ENCODE results near the gene C3orf49. TPM values are rescaled to one million over a fixed set of nuclear protein-coding genes. Genes with fewer than 3 reads are reported as not detected.

C3orf49 gene
- polyA plus RNA-seq, 1 of the 3 experiments (the other 2 are of a cell fraction): not detected

DNA sequence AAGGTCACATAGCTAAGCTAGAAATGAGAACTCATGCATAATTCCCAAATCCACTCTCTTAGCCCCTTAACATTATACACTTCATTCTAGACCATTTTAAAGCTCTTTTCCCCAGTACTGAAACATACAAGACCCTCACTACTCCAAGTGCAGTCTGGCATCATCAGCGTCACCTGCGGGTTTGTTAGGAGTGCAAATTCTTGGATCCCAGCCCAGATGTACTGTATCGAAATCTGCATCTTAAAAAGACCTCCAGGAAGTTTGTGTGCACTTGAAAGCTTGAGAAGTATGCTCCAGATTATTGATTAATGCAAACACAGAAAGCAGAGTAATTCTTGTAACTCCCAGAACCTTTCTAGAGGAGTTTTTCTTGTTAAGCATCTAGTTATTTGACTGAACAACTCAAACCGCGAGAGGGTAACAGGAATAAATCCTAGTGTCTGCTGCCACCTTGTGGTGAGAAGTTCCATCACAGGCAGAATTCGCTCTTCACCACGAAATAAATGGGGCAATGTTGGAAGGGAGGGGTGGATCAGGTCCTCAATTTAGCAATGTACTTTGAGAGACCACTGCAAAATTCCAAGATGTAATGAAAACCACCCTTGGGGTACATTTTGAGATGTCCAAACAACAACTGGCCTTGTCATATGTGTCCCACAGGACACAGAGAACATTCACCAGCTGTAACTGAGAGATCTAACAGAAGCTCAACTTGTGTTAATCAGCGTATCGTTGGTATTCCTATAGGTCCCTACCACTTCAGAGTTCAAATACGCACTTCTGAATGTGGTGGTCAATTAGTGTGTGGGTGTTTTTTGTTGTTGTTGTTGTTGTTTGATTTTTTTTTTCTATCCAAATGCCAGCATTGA is 583 bp upstream of the C3orf49 start:
- Histone ChIP-seq H4K20me1 (ENCODE audit: insufficient read depth) (no peaks in the 10 kb centered on the region), H3K9ac (no peak overlapping the region), H3K4me2 (no peak overlapping the region), H2AFZ (ENCODE audit: low read depth) (no peak overlapping the region), H3K9me2 (no peaks in the 10 kb centered on the region), H3K36me3 (replicated peaks in 1 of 2; ENCODE audit: control insufficient read depth in 1 of 2, insufficient read depth in 2 of 2, low read length in 1 of 2) (no peaks in the 10 kb centered on the region), H3F3A (replicated peaks; ENCODE audit: insufficient read depth) (peaks cover 5% of the 10 kb centered on the region), H3K4me1 (ENCODE audit: control insufficient read depth in 1 of 2, insufficient read depth in 2 of 2, low read depth in 1 of 2, low read length in 1 of 2) (peaks cover 0 to 3% of the 10 kb centered on the region in 2 experiments; a peak in 2 of 4 replicates), H3K79me2 (ENCODE audit: insufficient read depth) (no peaks in the 10 kb centered on the region), H3K27ac (ENCODE audit: low read depth in 2 of 2, low read length in 1 of 2) (no peak overlapping the region), H3K4me3 (ENCODE audit: low read depth in 2 of 2, low read length in 1 of 2) (no peak overlapping the region; a peak in 1 of 4 replicates), H3K9me3 (no peaks in the 10 kb centered on the region), H3K27me3 (ENCODE audit: insufficient read depth) (no peaks in the 10 kb centered on the region)
- DNase-seq: peak; percentile 56
- CTCF ChIA-PET: interaction anchor here (0.6 to 17.2 kb wide), 60 partner anchors 11 to 1182 kb away, joined by 3 to 444 read pairs (median 4); partner anchors contain the start of genes ATXN7, SNTN and THOC7
- POLR2A ChIA-PET: interaction anchor here (0.6 to 1.0 kb wide), 3 partner anchors 338 to 475 kb away, joined by 3 read pairs; no protein-coding TSS in a partner anchor
- TF ChIP-seq FOXM1 (IDR thresholded peaks at IDR 0.05; ENCODE audit: low read depth) (no peak), SMC3 (IDR thresholded peaks at IDR 0.05; ENCODE audit: low read depth, low read length) (peak; percentile 87), NRF1 (IDR thresholded peaks at IDR 0.05; ENCODE audit: low read depth, low read length) (0 out of 2 replicates have a peak, but pooled peaks have one; percentile 14), JUND (IDR thresholded peaks at IDR 0.05) (no peak), RAD21 (IDR thresholded peaks at IDR 0.05; ENCODE audit: low read length) (peak; percentile 92), RCOR1 (IDR thresholded peaks at IDR 0.05; ENCODE audit: low read length) (no peak), NFIC (IDR thresholded peaks at IDR 0.05; ENCODE audit: borderline replicate concordance) (peak; percentile 32; the same call in 1 of the 2 replicates), TAF1 (IDR thresholded peaks at IDR 0.05; ENCODE audit: borderline replicate concordance, low read depth, low read length) (no peak), GATA2 (CRISPR knock-in tag; IDR thresholded peaks at IDR 0.05) (no peak), EP300 (IDR thresholded peaks at IDR 0.05; ENCODE audit: borderline replicate concordance in 1 of 2, low read depth in 1 of 2, low read length in 1 of 2) (no peak), RFX5 (IDR thresholded peaks at IDR 0.05; ENCODE audit: low read length) (0 out of 2 replicates have a peak, but pooled peaks have one; percentile 22), POLR2AphosphoS5 (IDR thresholded peaks at IDR 0.05; ENCODE audit: low read depth, low read length) (no peak)
- TF ChIP-seq, protein P1, sequence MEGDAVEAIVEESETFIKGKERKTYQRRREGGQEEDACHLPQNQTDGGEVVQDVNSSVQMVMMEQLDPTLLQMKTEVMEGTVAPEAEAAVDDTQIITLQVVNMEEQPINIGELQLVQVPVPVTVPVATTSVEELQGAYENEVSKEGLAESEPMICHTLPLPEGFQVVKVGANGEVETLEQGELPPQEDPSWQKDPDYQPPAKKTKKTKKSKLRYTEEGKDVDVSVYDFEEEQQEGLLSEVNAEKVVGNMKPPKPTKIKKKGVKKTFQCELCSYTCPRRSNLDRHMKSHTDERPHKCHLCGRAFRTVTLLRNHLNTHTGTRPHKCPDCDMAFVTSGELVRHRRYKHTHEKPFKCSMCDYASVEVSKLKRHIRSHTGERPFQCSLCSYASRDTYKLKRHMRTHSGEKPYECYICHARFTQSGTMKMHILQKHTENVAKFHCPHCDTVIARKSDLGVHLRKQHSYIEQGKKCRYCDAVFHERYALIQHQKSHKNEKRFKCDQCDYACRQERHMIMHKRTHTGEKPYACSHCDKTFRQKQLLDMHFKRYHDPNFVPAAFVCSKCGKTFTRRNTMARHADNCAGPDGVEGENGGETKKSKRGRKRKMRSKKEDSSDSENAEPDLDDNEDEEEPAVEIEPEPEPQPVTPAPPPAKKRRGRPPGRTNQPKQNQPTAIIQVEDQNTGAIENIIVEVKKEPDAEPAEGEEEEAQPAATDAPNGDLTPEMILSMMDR (IDR thresholded peaks at IDR 0.05): peak; percentile 95
- TF ChIP-seq, protein P2, sequence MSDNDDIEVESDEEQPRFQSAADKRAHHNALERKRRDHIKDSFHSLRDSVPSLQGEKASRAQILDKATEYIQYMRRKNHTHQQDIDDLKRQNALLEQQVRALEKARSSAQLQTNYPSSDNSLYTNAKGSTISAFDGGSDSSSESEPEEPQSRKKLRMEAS (IDR thresholded peaks at IDR 0.05; ENCODE audit: low read depth): no peak
- WGBS (ENCODE audit: low lambda C conversion rate): 28% methylated on average over 10 of the region's 10 CpGs

DNA sequence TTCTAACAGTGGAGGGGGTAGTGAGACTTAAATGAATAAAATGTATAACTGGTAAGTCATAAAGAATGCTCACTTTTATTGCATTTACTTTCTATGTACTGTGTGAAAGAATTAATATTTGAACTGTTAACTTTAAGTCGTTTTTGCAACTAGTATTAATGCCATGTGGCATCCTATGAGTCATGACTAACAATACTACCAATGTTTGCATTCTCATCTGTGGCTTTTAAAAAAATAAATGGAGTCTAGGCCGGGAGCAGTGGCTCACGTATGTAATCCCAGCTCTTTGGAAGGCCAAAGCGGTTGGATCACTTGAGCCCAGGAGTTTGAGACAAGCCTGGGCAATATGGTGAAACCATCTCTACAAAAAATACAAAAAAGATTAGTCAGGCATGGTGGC is 5.2 kb downstream of the C3orf49 start:
- 72% methylated on average over 4 of the region's 4 CpGs for WGBS (ENCODE audit: low lambda C conversion rate)
- no peak for DNase-seq
- peaks cover 6 to 11% of the 10 kb centered on the region in 2 experiments for H3K36me3 ChIP-seq (replicated peaks in 1 of 2; ENCODE audit: control insufficient read depth in 1 of 2, insufficient read depth in 2 of 2, low read length in 1 of 2)
- CTCF ChIA-PET: interaction anchor here (0.8 to 17.2 kb wide), 3 partner anchors 135 to 465 kb away, joined by 3 to 444 read pairs (median 3); no protein-coding TSS in a partner anchor
- H3K9me2 ChIP-seq: no peaks in the 10 kb centered on the region
- H2AFZ ChIP-seq (ENCODE audit: low read depth): no peak overlapping the region
- no peaks in the 10 kb centered on the region for H3K79me2 ChIP-seq (ENCODE audit: insufficient read depth)
- no peaks in the 10 kb centered on the region for H3K4me1 ChIP-seq (ENCODE audit: control insufficient read depth in 1 of 2, insufficient read depth in 2 of 2, low read depth in 1 of 2, low read length in 1 of 2)
- no peaks in the 10 kb centered on the region for H3K27me3 ChIP-seq (ENCODE audit: insufficient read depth)
- no peak overlapping the region for H3K4me2 ChIP-seq
- peaks cover 5% of the 10 kb centered on the region for H3F3A ChIP-seq (replicated peaks; ENCODE audit: insufficient read depth)
- H3K9ac ChIP-seq: no peak overlapping the region
- peak overlapping the region in 1 of 2 experiments; percentile 27; a peak in 1 of 4 replicates for H3K27ac ChIP-seq (ENCODE audit: low read depth in 2 of 2, low read length in 1 of 2)
- no peak overlapping the region for H3K4me3 ChIP-seq (ENCODE audit: low read depth in 2 of 2, low read length in 1 of 2)
- no peaks in the 10 kb centered on the region for H4K20me1 ChIP-seq (ENCODE audit: insufficient read depth)
- POLR2A ChIA-PET: no interaction called here
- no peaks in the 10 kb centered on the region for H3K9me3 ChIP-seq
- TF ChIP-seq GABPA (IDR thresholded peaks at IDR 0.05; ENCODE audit: low read depth) (no peak), ELF1 (IDR thresholded peaks at IDR 0.05) (no peak), MXI1 (IDR thresholded peaks at IDR 0.05; ENCODE audit: low read depth, low read length) (no peak), RFX5 (IDR thresholded peaks at IDR 0.05; ENCODE audit: low read length) (no peak), POLR2AphosphoS5 (IDR thresholded peaks at IDR 0.05; ENCODE audit: low read depth, low read length) (no peak), JUND (IDR thresholded peaks at IDR 0.05) (0 out of 2 replicates have a peak, but pooled peaks have one; percentile 15), RXRA (IDR thresholded peaks at IDR 0.05; ENCODE audit: borderline replicate concordance, low read depth) (no peak)
- TF ChIP-seq, protein P1 (IDR thresholded peaks at IDR 0.05): no peak
- TF ChIP-seq, protein P3, sequence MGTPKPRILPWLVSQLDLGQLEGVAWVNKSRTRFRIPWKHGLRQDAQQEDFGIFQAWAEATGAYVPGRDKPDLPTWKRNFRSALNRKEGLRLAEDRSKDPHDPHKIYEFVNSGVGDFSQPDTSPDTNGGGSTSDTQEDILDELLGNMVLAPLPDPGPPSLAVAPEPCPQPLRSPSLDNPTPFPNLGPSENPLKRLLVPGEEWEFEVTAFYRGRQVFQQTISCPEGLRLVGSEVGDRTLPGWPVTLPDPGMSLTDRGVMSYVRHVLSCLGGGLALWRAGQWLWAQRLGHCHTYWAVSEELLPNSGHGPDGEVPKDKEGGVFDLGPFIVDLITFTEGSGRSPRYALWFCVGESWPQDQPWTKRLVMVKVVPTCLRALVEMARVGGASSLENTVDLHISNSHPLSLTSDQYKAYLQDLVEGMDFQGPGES (IDR thresholded peaks at IDR 0.05; ENCODE audit: low read depth, low read length): no peak
- TF ChIP-seq, protein P4, sequence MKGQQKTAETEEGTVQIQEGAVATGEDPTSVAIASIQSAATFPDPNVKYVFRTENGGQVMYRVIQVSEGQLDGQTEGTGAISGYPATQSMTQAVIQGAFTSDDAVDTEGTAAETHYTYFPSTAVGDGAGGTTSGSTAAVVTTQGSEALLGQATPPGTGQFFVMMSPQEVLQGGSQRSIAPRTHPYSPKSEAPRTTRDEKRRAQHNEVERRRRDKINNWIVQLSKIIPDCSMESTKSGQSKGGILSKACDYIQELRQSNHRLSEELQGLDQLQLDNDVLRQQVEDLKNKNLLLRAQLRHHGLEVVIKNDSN (IDR thresholded peaks at IDR 0.05; ENCODE audit: borderline replicate concordance, low read depth): no peak

Data from SK-N-SH (cell line).